GM18502 (cell line): ENCODE results near the gene PDE8B.

Source experiments
- ATAC-seq: cut with Tn5 transposase; IDR thresholded peaks from one replicate; pipeline ENCODE4 v1.9.1; 2021; ENCODE audit warnings: mild to moderate bottlenecking; ENCODE audit not compliant: unreplicated experiment, poor library complexity

Gene PDE8B

GRCh38 chr5:77312413-77312812 is 101.9 kb downstream of the PDE8B start:
- no peak for ATAC-seq

DNA sequence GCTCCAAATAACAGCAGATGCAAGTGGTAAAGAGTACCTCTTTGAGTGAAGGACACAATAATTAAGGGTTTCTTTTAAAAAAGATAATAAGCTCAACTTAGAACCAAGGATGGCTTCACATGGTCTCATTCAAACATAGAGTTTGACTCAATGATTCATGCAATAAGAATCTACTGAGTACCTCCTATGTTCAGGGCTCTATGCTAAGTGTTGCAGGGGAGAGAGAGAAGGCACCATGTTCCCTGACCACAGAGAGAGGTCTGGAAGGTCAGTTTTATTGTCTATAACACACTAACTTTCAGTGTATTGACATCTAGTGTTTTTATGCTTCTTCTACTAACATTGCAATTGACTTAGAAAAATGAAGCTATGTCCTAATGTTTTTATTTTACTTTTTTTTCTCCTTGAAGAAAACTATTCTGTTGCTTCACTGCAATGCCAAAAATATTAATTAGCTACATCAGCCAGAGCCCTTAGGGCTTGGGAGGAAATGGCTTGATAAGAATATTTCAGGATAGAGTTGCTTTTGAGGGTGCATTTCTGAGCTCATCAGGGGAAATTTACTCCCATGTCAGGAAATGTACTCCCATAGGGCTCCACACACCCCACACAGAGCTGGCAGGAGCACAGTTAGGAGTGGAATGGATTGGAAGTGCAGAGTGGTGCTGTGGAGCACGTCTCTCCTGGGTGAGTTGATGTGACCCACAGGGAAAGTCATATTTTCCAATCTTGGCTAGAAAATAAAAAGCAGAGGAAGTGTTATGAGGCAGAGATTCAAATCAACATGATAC is 106.6 kb downstream of the PDE8B start:
- no peak for ATAC-seq

DNA sequence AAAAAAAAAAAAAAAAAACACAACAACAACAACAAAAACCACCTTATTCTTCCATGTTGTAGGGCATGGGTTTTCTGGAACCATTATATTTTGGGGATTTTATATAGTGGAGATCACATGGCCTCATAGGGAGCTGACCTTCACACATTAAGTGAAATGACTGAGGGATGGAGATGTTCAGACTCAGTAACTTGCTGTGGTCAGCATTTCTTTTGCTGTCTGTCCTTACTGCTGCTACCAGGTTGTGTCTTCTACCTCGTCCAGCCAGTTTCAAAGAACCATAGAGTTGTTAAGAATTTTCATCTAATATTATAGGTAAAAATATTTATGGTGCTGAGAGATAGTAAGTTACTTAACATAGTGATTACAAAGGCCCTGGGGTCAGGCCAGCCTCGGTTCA is 107.6 kb downstream of the PDE8B start:
- no peak for ATAC-seq

DNA sequence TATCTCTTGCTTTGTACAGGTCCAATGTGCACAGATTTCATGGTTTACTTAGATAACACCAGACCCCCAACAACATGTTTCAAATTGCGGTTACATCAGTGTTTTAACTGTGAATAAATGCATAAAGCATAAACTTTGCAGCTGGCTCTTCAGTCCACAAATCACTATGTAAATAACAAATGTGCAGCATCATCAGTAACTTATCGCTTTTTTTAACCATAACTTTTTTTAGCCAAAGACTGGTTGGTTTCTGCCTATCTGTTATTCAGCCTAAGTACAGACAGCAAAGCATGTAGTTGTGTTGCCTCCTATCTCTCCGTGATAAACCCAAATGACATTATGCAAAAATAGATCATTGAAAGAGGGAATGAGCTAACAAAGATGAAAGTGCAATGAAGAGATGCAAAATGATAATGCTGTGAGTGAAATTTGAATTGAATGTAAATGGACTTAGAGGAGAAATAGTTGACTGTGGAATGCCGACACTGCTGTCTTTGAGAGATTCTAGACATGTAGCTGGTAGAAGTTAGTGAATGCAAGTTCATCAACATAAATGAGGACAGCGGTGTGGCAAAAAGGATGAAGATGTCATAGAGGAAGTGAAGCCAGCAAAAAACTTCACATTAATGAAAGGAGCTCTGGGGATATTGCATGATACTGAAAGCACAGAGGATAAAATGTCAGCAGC is 108.8 kb downstream of the PDE8B start:
- ATAC-seq: no peak

DNA sequence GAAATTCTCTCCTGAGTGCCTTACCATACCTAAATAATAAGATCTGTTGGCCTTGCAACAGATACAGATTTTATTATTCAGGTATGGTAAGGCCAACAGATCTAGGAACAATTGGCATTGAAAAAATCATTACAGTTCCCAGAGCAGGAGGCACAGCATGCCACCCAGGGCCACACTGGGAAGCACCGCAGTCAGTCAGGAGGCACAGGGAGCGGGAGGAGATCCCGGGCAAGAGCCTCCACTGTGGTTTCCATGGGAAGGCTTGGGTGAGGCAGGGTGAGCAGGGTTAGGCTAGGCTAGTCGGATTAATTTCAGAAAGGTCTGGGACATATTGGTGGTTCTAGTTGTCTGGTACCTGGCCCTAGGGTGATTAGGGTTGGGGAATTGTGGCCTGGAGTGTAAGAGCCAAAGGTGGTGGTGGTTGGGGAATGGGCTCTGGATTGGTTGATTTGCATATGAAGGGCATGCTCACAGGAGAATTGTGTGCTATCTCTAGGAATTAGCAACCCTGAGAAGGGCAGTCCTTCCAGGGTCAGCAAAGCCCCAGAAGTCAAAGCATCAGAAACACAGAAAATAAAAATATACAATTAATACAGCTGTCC is 111.4 kb downstream of the PDE8B start:
- ATAC-seq: no peak

DNA sequence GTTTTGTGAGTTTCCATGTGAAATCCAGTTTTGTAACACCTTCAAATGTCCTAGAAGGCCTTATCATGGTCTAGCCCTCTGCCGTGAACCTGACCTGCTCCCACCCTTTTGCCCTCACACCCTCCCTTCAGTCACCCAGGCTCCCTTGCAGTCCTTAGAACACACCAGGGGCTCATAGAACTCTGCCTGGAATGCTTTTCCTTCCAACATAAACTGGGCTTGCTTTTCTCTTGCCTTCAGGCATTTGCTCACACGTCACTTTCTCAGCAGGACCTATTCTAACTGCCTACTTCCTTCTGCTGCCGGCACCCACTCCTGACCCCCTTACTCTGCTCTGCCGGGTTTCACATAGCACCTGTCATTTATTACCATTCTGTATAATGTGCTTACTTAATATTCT is 111.9 kb downstream of the PDE8B start:
- ATAC-seq: no peak

- no peak for ATAC-seq
Observed at GRCh38 chr5:77325921-77326541, 115.6 kb downstream of the PDE8B start.

GRCh38 chr5:77326986-77327734 is 116.7 kb downstream of the PDE8B start:
- no peak for ATAC-seq

DNA sequence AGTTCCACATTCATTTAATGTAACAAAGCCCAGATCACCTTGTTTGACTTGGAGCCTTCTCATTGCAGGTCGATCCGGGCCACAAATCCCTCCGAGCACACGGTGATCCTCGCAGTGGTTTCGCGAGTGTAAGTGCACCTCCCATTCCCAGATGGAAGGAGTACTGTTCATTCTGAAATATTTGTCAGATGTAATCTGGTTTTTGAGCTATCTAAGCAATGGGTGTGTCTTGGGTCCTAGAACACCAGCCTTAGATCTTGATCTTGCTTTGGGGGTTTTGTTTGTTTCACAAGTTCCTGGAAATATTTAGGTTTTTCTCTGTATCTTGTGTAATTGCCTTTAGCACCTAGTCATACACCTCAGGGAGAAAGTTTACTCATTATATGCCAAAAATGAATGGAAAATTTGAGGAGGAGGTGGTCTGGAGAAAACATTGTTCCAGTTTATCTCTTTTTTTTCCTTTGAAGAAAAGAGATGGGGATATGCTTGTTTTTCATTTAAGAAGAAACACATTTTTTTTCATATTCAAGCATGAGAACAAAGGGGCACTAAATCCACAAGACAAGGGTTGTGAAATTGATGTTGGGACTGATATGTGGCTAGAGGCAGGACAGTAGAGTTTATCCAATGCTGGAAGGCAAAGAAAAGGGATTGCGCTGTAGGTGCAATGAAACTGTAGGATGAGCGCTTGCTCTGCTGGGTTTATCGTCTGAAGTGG is 118.6 kb downstream of the PDE8B start:
- ATAC-seq: no peak

GRCh38 chr5:77329664-77330430 is 119.4 kb downstream of the PDE8B start:
- ATAC-seq: no peak

DNA sequence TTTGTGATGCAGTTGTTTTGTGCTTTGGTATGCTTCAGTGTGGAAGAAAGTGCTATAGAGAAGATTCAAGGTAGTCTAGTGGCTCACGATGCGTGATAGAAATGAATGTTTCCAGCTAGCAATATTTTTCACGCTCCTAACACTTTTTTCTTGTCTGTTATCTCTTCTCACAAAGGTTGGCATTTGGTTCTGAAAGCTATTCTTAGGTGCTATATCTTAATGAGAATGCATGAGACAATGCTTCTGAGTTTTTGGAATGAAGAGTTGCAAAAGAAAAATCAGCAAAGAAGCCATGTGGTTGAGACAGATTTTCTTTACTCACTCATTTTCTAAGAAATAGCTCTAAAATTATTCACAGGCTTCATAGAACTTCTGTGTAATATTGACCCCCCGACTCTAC is 122.6 kb downstream of the PDE8B start:
- ATAC-seq: no peak

- ATAC-seq: no peak
Observed at GRCh38 chr5:77333451-77334123, 123.1 kb downstream of the PDE8B start.

DNA sequence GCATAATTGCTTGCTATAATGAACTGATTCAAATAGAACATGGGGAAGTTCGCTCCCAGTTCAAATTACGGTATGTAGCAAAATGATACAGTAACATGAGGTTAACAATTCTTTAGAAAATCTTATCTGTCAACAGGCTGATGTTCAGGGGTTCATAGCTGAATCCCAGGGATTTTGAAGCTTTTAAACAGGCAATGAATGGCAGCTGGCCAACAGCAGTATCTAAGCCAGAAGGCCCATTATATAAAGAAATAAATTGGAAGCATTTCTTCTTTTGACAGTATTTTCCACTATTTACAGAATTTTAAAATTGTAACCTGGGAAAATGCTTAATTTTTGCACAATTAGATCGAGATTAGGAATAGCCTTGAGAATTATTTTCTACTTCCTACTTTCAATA is 126.8 kb downstream of the PDE8B start:
- no peak for ATAC-seq

DNA sequence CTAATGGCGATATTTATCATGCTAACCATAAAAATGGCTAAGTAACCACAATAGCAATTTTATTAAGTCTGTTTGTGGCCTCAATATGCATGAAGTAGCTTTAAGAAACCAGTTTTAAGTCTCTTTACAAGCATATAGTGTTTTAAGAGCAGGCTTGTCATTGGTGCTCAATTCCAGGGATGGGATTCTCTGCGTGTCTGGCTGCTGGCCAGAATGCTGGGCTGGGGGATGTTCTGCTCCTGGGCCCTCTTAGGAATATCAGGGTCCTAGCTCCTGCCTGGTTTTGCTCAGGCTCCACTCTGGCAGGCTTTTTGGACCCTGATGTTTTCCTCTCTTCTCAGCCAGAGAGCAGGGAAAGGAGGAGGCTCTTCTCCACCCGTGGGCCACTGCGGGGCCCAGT is 127.2 kb downstream of the PDE8B start:
- no peak for ATAC-seq

DNA sequence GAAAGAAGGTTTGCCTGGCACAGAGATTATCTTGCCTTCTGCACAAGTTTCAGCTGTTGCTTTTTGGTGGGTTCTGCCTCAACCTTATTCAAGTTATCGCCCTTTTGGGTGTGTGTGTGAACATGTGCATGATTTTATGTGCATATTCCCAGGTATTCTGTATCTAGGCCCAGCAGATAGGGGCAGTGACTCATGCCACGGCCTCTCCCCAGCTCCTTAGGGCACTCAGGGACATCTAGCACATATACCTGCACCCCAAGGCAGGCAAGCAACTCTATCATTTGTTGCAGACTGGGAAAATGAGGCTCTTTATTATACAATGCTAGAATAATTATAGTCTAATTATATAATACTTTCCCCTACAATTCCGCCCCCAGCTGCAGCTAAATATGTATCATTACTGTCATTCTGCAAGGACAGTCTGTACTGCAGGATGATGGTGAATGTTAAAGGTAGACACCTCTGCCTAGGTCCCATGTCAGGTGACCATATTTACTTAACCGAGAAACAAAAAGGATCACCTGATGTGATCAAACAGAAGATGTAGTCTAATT is 128.9 kb downstream of the PDE8B start:
- ATAC-seq: no peak

- no peak for ATAC-seq
Observed at GRCh38 chr5:77343165-77343564, 132.7 kb downstream of the PDE8B start.

DNA sequence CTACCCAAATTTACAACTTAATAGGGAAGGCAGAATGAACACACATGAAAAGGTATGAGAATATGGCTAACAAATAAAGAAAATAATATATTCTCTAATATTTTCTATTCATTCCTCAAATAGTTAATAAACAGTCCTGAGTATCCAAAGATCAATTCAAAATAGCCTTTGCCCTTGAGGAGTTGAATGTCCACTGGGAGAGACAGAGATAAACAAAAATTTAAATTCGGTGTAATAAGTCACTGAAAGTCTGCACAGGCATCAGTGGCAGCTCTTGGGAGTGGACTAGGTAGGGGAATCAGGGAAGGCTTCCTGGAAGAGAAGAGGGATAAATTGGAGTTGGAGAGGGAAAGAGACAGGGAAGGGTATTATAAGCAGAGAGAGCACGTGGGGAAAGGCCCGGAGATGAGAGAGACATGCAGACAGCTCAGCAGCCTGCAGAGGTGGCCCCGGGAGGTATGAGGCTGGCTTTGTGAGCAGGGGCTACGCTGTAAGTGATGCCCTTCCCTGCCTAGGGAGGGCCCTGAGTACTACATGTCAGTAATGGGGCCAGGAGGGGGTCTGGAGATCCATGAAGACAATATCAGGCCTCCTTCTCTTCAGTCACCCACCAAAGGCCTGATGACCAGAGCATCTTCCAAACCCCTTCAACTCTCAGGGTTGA is 137.1 kb downstream of the PDE8B start:
- ATAC-seq: no peak

GRCh38 chr5:77353251-77353650 is 142.8 kb downstream of the PDE8B start:
- no peak for ATAC-seq
